LoVo (cell line): ENCODE data around the gene EPS8.
A peak's percentile ranks its signal among the peaks of the same experiment; 100 is the strongest.

Source experiments
- DNase-seq: peaks from one replicate; pipeline ENCODE4 v3.0.0-alpha.2; 2016; ENCODE audit warnings: low spot score

Gene EPS8

GRCh38 chr12:15646581-15646980 lies 142.6 kb downstream of the EPS8 start:
- DNase-seq: no peak

- DNase-seq: no peak
These were observed 144.5 kb downstream of the EPS8 start for GRCh38 chr12:15644700-15645099.

DNA sequence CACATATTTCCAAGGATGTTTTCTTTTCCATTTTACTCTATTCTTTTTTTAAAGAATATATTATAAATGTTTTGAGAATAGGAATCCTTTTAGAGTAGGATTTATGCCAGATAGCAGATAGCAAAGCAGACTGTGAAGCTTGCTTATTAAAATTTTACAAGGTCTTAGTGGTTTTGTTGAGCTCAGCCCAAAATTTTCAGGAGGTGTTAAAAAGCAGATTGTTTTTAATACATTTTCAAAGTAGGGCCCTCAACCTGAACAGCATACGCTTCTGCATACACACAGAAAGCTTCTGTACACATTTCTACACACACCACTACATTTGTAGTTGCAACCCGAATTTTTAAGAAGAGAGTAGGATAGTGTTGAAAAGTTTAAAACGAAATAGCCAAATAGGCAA lies 151.0 kb downstream of the EPS8 start:
- no peak for DNase-seq

DNA sequence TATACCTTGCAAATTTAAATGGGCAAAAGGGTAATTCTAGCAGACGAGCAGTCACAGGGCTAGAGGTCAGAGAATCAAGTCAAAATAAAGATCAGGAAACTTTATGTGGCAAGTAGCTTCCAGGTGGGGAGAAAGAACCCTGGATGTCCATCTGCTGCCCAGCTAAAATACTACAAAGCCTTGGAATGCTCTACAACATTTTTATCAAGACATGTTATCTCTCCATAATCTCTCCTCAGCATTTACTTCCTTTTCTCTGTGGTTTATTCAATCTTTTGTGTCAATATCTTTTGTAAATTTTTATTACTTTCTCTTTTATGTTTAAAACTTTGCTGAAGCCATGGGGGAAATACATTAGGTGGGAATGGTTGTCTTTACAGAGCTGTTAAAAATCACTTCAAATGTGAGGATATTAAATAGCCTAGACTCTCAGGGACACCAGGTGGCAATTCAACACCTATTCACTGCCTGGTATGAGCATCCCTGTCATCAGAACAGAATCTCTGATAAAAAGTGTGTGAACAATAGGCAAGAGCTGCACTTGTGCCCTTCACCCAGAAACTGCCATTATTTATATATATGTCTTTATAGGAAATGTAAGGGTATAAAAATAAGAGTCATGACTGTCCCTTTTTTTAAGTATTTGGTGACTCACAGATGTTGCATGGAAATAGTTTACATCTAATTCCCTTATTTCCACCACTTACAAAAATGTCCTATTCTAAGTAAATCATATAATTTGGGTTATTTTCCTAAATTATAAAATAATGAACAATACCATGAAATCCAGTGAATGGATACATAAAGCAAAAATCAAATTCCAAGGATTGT lies 152.9 kb downstream of the EPS8 start:
- peak; percentile 64 for DNase-seq

DNA sequence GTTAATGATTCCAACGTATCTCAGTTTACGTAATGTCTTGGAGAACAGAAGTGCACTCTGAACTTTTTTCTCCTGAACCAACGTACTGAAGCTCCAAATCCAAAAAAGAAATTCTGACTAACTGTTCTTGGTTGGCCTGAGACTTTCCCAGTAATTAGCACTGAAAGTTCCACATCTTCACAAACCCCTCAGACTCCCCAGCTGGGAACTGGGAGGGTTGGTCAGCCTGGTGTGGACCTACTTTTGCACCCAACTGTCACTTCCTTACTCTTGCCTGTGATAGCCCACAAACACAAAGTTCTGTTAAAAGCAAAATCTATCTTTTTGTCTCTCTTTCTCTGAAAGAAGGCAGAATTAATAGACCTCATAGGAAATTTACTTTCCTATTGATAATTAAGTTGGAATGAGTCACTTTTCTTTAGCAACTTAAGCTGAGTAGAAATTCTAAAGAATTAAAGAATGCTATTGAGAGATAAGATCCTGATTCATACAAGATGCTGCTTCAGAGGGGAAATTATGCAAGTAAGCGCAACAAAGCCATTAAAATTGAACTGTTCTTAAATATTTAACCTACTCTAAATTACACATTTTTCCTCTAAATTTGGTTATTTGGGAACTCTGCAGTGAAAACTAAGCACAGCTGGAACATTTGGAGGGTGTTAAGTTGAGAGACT lies 155.0 kb downstream of the EPS8 start:
- DNase-seq: no peak

DNA sequence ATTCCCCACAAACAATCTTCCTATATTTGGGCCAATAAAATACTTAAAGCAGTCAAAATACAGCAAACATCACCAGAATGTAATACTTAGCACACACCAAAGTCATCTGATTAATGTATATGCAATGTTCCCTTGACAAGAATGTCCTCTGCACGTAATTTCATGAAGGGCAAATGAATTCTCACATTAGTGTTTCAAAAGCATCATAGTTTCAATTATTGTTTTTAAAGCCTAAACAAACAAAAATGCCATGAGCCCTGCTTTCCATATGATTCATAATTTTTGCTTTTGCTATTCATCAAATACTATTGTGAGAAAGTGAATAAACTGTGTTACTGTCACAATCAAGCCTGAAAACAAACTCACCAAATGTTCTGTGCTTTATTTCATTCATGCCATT lies 156.0 kb downstream of the EPS8 start:
- no peak for DNase-seq

DNA sequence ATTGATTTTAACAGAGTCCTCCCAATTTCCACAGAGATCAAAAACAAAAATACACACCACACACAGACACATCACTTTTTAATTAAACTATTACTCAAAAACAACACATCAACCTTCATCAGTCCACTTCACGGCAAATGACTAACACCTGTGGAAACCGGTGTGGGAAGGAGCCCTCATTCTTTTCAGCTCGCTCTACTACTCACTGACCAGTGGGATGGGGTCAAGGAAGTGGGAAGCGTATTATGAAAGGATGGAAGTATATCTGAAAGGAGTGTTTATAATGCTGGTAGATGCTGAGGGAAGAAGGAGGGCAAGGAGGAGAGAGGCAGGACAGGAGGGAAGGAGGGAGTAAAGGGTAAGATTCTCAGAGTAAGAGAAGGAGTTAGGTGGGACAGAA lies 156.5 kb downstream of the EPS8 start:
- no peak for DNase-seq

DNA sequence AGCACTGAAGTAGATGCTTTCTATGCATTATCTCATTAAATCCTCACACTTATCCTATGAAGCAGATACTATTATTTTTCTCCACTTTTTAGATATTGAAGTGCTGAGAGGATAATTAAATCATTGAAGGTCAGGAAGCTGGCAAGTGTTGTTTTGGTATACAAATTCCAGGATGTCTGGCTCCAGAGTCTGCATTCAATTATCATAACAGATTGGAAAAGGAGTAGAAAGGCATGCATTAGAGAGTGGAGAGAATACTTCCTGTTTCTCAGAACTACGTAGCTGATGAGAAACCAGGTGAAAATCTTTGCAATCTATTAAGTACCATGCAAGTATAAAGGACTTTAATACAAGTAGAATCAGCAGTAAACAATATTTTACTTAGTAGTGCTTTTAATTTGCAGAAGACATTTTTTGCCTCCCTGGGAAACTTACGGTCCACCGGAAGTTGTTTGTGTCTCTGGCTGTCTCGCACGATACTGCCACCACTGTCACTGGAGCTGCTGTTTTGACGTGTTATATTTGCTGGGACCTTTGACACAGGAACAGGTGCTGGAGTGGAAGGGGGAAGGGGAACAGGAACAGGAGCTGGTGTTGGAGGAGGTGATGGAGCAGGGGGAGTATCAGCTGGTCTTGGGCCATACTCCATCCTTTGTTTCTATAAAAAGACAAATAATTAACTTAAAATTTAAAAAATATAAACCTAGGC lies 158.0 kb downstream of the EPS8 start:
- DNase-seq: peak; percentile 63

DNA sequence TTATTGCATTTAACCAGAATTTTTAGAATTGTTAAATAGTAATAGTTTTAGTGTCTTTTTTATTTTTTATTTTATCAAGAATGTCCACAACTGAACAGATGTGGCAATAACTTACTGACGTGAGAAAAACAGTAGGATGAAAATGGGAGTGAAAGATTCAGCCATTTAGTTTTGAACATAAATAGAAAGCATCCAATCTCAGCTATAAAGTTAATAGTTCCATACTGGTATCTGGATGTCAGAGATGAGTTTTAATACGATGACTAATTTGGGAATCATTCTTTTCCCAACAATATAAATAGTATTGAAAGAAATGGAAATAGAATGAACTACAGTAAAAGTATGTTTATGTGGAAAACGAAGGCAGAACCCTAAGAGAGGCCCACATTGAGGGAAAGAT lies 159.4 kb downstream of the EPS8 start:
- peak; percentile 64 for DNase-seq

DNA sequence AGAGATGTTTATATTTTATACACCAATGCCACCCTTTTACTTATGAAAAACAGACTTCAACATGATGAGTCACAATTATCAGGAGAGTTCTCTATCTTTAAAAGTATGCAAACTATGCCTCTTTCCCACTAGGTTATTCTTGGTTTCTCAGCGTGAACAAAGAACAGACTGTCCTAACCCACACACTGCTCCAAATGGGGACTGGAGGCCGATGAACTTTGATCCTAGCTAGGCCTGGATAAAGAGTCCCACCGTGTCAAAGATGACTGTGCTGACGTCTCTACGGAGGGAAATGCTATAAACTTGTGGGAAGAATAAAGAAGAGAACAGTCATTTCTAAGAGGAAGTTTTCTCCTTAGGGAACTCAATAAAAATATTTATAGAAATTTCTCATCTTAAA lies 160.1 kb downstream of the EPS8 start:
- DNase-seq: peak; percentile 99

GRCh38 chr12:15627995-15628945 lies 160.9 kb downstream of the EPS8 start:
- DNase-seq: no peak

- no peak for DNase-seq
These were observed 164.1 kb downstream of the EPS8 start for GRCh38 chr12:15625075-15625474.

GRCh38 chr12:15620741-15621539 lies 168.2 kb downstream of the EPS8 start:
- no peak for DNase-seq

- peak; percentile 64 for DNase-seq
These were observed 172.7 kb downstream of the EPS8 start for GRCh38 chr12:15616495-15616894.

GRCh38 chr12:15613981-15614380 lies 175.2 kb downstream of the EPS8 start:
- DNase-seq: no peak

GRCh38 chr12:15608941-15609340 lies 180.2 kb downstream of the EPS8 start:
- no peak for DNase-seq

DNA sequence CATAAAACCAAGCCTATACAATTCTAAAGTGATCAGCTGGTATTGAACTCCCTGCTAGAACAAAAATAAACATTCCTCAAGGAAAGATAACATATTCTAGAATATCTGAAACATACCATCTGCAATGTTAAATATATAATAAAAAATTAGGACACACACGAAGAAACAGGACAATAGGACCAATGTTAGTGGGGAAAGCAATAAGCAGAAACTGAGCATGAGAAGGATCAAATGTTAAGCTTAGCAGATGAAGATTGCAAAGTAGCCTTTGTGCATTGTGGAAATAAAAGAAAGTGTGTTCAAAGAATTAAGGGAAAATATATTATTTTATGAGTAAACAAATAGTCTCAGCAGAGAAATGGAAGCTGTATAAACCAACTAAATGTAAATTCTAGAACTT lies 180.8 kb downstream of the EPS8 start:
- DNase-seq: no peak

DNA sequence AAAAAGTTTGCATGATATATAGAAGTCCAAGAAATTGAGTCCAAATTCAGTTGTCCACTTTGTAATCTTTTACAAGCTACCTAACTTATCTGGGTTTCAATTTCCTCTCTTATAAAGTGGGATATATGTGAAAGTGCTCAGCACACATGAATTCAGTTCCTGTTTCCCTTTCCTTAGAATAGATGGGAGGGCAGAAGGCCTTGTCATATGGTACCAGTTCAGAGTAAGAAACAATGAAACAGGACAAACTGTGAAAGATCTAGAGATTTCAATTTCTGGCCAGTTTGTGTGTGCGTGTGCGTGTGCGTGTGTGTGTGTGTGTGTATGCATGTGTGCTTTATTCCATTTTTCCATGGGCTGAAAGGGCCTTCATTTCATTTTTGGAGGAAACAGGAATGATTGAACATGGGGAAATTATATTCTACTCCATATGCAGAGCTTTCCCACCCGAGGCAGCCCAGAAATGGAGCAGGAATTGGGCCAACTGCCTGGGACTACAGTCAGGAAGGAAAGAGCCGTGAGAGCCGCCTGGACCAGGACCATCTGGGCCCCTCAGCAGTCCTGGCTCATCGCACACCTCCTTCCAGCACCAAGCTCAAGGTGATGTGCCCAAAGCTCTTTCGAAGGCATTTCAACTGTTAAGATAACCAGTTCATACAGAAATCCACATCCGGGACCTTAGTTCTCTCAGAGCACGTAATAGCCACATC lies 183.2 kb downstream of the EPS8 start:
- DNase-seq: no peak

GRCh38 chr12:15603474-15604085 lies 185.6 kb downstream of the EPS8 start:
- no peak for DNase-seq
